HG03565 (cell line): ENCODE data around the gene FOXP4.
A peak's percentile ranks its signal among the peaks of the same experiment; 100 is the strongest.

Source experiments
- ATAC-seq: cut with Tn5 transposase; IDR thresholded peaks from one replicate; pipeline ENCODE4 v1.9.1; 2021; ENCODE audit warnings: mild to moderate bottlenecking, moderate library complexity; ENCODE audit not compliant: unreplicated experiment

The FOXP4 gene

GRCh38 chr6:41522780-41523548, 23.2 kb upstream of the FOXP4 start:
- ATAC-seq, result no peak

- no peak for ATAC-seq
Observed at GRCh38 chr6:41523915-41524633, 22.1 kb upstream of the FOXP4 start.

GRCh38 chr6:41524634-41525011, 21.6 kb upstream of the FOXP4 start:
- ATAC-seq, result no peak

GRCh38 chr6:41527721-41528408, 18.3 kb upstream of the FOXP4 start:
- no peak for ATAC-seq

- no peak for ATAC-seq
Observed at GRCh38 chr6:41528409-41528963, 17.7 kb upstream of the FOXP4 start.

- ATAC-seq, result no peak
Observed at GRCh38 chr6:41529049-41529448, 17.1 kb upstream of the FOXP4 start.

- ATAC-seq, result no peak
Observed at GRCh38 chr6:41529970-41530369, 16.2 kb upstream of the FOXP4 start.

- ATAC-seq, result no peak
Observed at GRCh38 chr6:41530476-41530875, 15.7 kb upstream of the FOXP4 start.

- no peak for ATAC-seq
Observed at GRCh38 chr6:41531016-41531415, 15.2 kb upstream of the FOXP4 start.

GRCh38 chr6:41531591-41532582, 14.3 kb upstream of the FOXP4 start:
- ATAC-seq, result peak; percentile 88

GRCh38 chr6:41535766-41536165, 10.4 kb upstream of the FOXP4 start:
- no peak for ATAC-seq

GRCh38 chr6:41536795-41537758, 9.1 kb upstream of the FOXP4 start:
- ATAC-seq, result no peak

GRCh38 chr6:41538556-41539182, 7.5 kb upstream of the FOXP4 start:
- no peak for ATAC-seq

GRCh38 chr6:41539204-41539603, 7.0 kb upstream of the FOXP4 start:
- ATAC-seq, result no peak

- ATAC-seq, result no peak
Observed at GRCh38 chr6:41541364-41541763, 4.8 kb upstream of the FOXP4 start.

- no peak for ATAC-seq
Observed at GRCh38 chr6:41543087-41543486, 3.1 kb upstream of the FOXP4 start.

GRCh38 chr6:41545247-41545702, 906 bp upstream of the FOXP4 start:
- no peak for ATAC-seq

- ATAC-seq, result peak; percentile 21
Observed at GRCh38 chr6:41546475-41546865, 289 bp downstream of the FOXP4 start.
